Spleen (tissue), 11 donors: ENCODE results near the gene PROM1. TPM values are rescaled to one million over a fixed set of nuclear protein-coding genes. Genes with fewer than 3 reads are reported as not detected.

Experiments used
- DNase-seq: peaks from one replicate; pipeline ENCODE4 v3.0.0-alpha.2; 2020
- H3K27ac ChIP-seq, 8 donors: fragments of 200-600 bp; sonication (generic) in 7 of 8; 1 replicate in 4 of 8; 2 replicates in 4 of 8; pipeline versions ENCODE4 v1.5.0 to v1.8.0; 2016 to 2021; ENCODE audit warnings: inconsistent platforms in 4 of 8, mild to moderate bottlenecking in 4 of 8, moderate library complexity in 1 of 8
- H3K27me3 ChIP-seq, 7 donors: fragments of 200-600 bp; sonication (generic) in 6 of 7; replicated peaks in 1 of 7; 1 replicate in 4 of 7; 2 replicates in 3 of 7; pipeline versions ENCODE4 v1.5.0 to v1.8.0; 2016 to 2021; ENCODE audit warnings: inconsistent platforms in 3 of 7, mild to moderate bottlenecking in 1 of 7
- H3K36me3 ChIP-seq, 6 donors: fragments of 200-600 bp; sonication (generic) in 5 of 6; 1 replicate in 4 of 6; 2 replicates in 2 of 6; pipeline versions ENCODE4 v1.5.0 to v1.8.0; 2016 to 2021; ENCODE audit warnings: inconsistent platforms in 2 of 6
- H3K4me1 ChIP-seq, 6 donors: fragments of 200-600 bp; sonication (generic) in 5 of 6; 1 replicate in 3 of 6; 2 replicates in 3 of 6; pipeline versions ENCODE4 v1.5.0 to v1.8.0; 2016 to 2021; ENCODE audit warnings: inconsistent platforms in 3 of 6
- H3K4me3 ChIP-seq, 8 donors: fragments of 200-600 bp; sonication (generic) in 7 of 8; 1 replicate in 4 of 8; 2 replicates in 4 of 8; pipeline versions ENCODE4 v1.5.0 to v1.8.0; 2016 to 2021; ENCODE audit warnings: inconsistent platforms in 4 of 8, mild to moderate bottlenecking in 4 of 8, moderate library complexity in 2 of 8
- H3K9me3 ChIP-seq, 8 donors: fragments of 200-600 bp; sonication (generic) in 7 of 8; 1 replicate in 4 of 8; 2 replicates in 4 of 8; pipeline versions ENCODE4 v1.5.0 to v1.8.0; 2016 to 2021; ENCODE audit warnings: inconsistent platforms in 4 of 8
- POLR2A ChIP-seq, 3 donors: fragments of 450-650 bp; IDR thresholded peaks; one replicate each; pipeline ENCODE4 v1.5.1; 2017; ENCODE audit warnings: antibody characterized with exemption in 3 of 3, mild to moderate bottlenecking in 1 of 3
- POLR2AphosphoS5 ChIP-seq, 3 donors: sonication (generic); formaldehyde crosslinking; IDR thresholded peaks; one replicate each; pipeline ENCODE4 v1.5.1; 2017; ENCODE audit warnings: antibody characterized with exemption in 3 of 3
- WGBS, 5 donors: extraction: QIAGEN DNeasy Blood & Tissue Kit in 3 of 5; methylation state at CpG; one replicate each; pipeline versions ENCODE4 v1.1.5 to v1.1.7; 2013 to 2018; 5-methylcytosine and 5-hydroxymethylcytosine counted together
- intact Hi-C: fragments of 100-400 bp; cut with DNase I; formaldehyde crosslinking; loops from one replicate; pipeline ENCODE4 v1.15.0; 2023; ENCODE audit warnings: low total_unique reads
- polyA plus RNA-seq, 3 donors: library from polyadenylated mRNA; stranded (reverse); fragments of 200-250 nt; gene quantifications; one replicate each; pipeline ENCODE4 v1.2.1, GENCODE V29; 2013
- total RNA-seq, 7 donors: library from RNA; depleted of rRNA in 3 of 7; stranded (reverse); fragments of >200 nt in 3 of 7; fragmentation: NEBNext Ultra II Directional in 4 of 7; extraction: Animal tissue kit (Norgen Biotek cat#: 25700) in 4 of 7; gene quantifications; one replicate each; pipeline versions ENCODE4 v1.1.0 to v1.2.1, GENCODE V29; 2016 to 2021
- TF ChIP-seq, protein P1 (sequence below), 11 experiments: fragments of 200-600 bp in 7 of 11; fragments of 450-650 bp in 4 of 11; sonication (generic) in 4 of 11; IDR thresholded peaks in 8 of 11; conservative IDR thresholded peaks in 3 of 11; 1 replicate in 7 of 11; 2 replicates in 4 of 11; pipeline versions ENCODE4 v1.4.0 to v1.8.0; 2016 to 2021; ENCODE audit warnings: antibody characterized with exemption in 11 of 11, inconsistent platforms in 4 of 11, mild to moderate bottlenecking in 1 of 11
- donor health status: healthy with polysubstance abuse.
- donor health status: DM: no; HTN: no; CAD: no; lungs with moderate emphysema.
- donor health status: DM: no; HTN: no; CAD: no.
- donor health status: Bipolar disorder and iron deficiency.
- donor health status: healthy.
- donor health status: DM: no; HTN: no; CAD: no.
- donor health status: DM: yes; HTN: yes; CAD: no.

The PROM1 gene
- total and polyA plus RNA-seq, 10 donors: 0.15 to 4.6 (median 0.93) TPM

DNA sequence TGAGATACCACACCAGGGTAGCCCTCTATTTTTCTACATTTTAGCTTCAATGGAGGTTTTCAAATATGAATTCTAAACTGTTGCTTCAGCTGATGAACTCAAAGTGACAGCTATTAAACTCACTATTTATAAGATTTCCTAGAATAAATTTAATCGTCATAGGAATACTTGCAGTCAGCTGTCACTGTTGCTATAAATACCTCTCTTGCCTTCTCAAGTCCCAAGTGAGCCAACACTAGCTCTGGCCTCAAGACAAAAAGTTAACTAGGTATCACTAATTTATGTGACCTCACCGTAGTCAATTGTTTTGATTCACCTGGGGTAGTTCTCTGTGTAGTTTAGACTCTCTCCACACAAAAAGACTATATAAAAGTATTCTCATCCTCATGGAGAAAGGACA, 34.3 kb upstream of the PROM1 start:
- TF ChIP-seq, protein P1, sequence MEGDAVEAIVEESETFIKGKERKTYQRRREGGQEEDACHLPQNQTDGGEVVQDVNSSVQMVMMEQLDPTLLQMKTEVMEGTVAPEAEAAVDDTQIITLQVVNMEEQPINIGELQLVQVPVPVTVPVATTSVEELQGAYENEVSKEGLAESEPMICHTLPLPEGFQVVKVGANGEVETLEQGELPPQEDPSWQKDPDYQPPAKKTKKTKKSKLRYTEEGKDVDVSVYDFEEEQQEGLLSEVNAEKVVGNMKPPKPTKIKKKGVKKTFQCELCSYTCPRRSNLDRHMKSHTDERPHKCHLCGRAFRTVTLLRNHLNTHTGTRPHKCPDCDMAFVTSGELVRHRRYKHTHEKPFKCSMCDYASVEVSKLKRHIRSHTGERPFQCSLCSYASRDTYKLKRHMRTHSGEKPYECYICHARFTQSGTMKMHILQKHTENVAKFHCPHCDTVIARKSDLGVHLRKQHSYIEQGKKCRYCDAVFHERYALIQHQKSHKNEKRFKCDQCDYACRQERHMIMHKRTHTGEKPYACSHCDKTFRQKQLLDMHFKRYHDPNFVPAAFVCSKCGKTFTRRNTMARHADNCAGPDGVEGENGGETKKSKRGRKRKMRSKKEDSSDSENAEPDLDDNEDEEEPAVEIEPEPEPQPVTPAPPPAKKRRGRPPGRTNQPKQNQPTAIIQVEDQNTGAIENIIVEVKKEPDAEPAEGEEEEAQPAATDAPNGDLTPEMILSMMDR (IDR thresholded peaks at IDR 0.05 in 8 of 11, conservative IDR thresholded peaks at IDR 0.05 in 3 of 11): no peak
- no peaks in the 10 kb centered on the region for H3K36me3 ChIP-seq
- H3K4me1 ChIP-seq: peaks cover 0 to 13% (median 0%) of the 10 kb centered on the region in 6 donors
- no peak overlapping the region for H3K27ac ChIP-seq
- intact Hi-C loops: no loop called here
- H3K4me3 ChIP-seq: no peak overlapping the region
- no peaks in the 10 kb centered on the region for H3K27me3 ChIP-seq
- 47 to 75% (median 72%) methylated on average over 2 of the region's 2 CpGs for WGBS, 5 donors
- no peaks in the 10 kb centered on the region for H3K9me3 ChIP-seq
- DNase-seq: no peak

DNA sequence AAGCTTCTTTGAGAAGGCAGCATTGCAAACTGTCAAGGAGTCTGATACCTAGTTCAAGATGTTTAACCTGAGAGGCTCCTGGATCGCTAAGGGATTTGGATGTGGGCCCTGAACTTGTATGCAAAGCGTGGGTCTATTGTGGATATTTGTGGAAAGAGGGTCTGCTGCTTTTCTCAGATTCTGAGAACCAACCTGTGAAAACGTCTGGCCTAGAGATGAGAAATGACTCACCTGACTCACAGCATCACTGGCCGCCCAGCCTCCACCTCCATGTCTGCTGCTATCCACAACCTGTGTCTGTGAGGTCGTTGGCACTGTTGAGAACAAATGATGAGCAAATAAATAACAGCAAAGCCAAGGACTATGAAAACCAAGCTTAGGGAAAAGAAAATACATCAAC, 33.3 kb upstream of the PROM1 start:
- 77 to 83% (median 77%) methylated on average over 5 of the region's 5 CpGs for WGBS, 5 donors
- TF ChIP-seq POLR2AphosphoS5 (IDR thresholded peaks at IDR 0.05) (no peak), POLR2A (IDR thresholded peaks at IDR 0.05) (no peak)
- TF ChIP-seq, protein P1 (IDR thresholded peaks at IDR 0.05 in 8 of 11, conservative IDR thresholded peaks at IDR 0.05 in 3 of 11): no peak
- Histone ChIP-seq H3K4me3 (no peak overlapping the region), H3K9me3 (no peaks in the 10 kb centered on the region), H3K36me3 (no peaks in the 10 kb centered on the region), H3K27me3 (no peaks in the 10 kb centered on the region), H3K4me1 (peaks cover 0 to 4% (median 0%) of the 10 kb centered on the region in 6 donors), H3K27ac (no peak overlapping the region)
- DNase-seq: no peak
- intact Hi-C loops: no loop called here

DNA sequence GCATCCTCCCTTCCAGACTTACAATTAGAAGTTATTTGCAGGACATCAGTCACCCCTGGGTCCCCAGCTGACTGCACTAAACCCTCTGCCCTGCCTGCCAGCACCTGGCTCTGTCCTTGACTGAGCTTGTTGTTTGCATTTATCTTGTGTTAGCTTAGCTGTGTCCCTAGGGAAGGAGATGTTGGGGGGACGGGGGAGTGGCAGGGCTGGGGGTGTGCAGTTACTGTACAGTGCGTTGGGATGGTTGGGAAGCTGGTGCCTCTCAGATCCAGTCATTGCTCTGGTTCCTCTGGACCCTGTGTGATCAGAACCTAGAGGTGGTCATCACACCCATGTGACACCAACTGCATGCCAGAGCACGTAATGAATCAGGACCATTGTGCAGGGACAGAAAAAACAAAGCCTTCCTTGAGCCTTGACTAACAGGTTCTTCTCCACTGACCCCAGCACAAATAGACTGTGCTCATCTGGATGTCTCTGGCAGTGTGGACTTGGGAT, 32.7 kb upstream of the PROM1 start:
- H3K4me1 ChIP-seq: no peaks in the 10 kb centered on the region
- 68 to 84% (median 81%) methylated on average over 3 of the region's 3 CpGs for WGBS, 5 donors
- intact Hi-C loops: no loop called here

DNA sequence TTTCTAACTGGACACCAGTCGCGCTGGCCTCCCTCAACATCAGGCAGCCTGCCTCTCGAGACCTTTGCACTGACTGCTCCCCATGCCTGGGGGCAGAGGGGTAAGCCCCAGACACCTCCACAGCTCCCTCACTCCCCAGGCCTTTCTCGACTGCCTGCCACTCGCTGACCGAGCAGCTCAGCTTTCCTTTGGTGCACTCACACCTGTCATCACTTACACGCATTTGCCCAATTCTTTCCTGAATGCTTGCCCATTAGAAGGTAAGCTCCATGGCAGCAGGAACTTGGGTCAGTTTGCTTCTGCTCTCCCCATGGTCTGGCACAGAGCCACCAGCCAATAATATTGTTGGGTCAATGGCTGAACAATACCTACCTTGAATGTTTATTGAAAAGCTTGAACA, 32.2 kb upstream of the PROM1 start:
- WGBS, 5 donors: 86 to 93% (median 89%) methylated on average over 7 of the region's 7 CpGs
- DNase-seq: no peak
- Histone ChIP-seq H3K27ac (no peak overlapping the region), H3K9me3 (no peaks in the 10 kb centered on the region), H3K4me1 (no peaks in the 10 kb centered on the region), H3K4me3 (no peak overlapping the region), H3K36me3 (no peaks in the 10 kb centered on the region), H3K27me3 (no peaks in the 10 kb centered on the region)
- TF ChIP-seq POLR2A (IDR thresholded peaks at IDR 0.05) (no peak), POLR2AphosphoS5 (IDR thresholded peaks at IDR 0.05) (no peak)
- TF ChIP-seq, protein P1 (IDR thresholded peaks at IDR 0.05 in 8 of 11, conservative IDR thresholded peaks at IDR 0.05 in 3 of 11): no peak
- intact Hi-C loops: no loop called here

More for the DNA sequence above, 32.7 kb upstream of the PROM1 start:
- DNase-seq: no peak
- TF ChIP-seq POLR2A (IDR thresholded peaks at IDR 0.05) (no peak), POLR2AphosphoS5 (IDR thresholded peaks at IDR 0.05) (no peak)
- TF ChIP-seq, protein P1 (IDR thresholded peaks at IDR 0.05 in 8 of 11, conservative IDR thresholded peaks at IDR 0.05 in 3 of 11): no peak
- no peaks in the 10 kb centered on the region for H3K27me3 ChIP-seq
- no peak overlapping the region for H3K27ac ChIP-seq
- H3K4me3 ChIP-seq: no peak overlapping the region
- no peaks in the 10 kb centered on the region for H3K9me3 ChIP-seq
- no peaks in the 10 kb centered on the region for H3K36me3 ChIP-seq
